WTC11 (cell line): Measurements from ENCODE around the gene DNAJC21. TPM values are rescaled to one million over a fixed set of nuclear protein-coding genes. Genes with fewer than 3 reads are reported as not detected.

Experiments
- ATAC-seq: fragments of 200-7000 bp; cut with Tn5 transposase; 2 replicates; pipeline ENCODE4 v1.10.0; 2021; ENCODE audit warnings: mild to moderate bottlenecking, moderate library complexity
- CTCF ChIA-PET: fragments of 300-600 bp; sonication (Branson Sonifier 250); formaldehyde crosslinking; loops from one replicate; lab custom pipeline; 2021; ENCODE audit warnings: antibody characterized with exemption; lab: Charles Lee
- POLR2A ChIA-PET: fragments of 350-600 bp; sonication (Branson Sonifier 250); formaldehyde crosslinking; loops from one replicate; lab custom pipeline; 2021; ENCODE audit warnings: antibody characterized with exemption; lab: Charles Lee
- DNase-seq: peaks from one replicate; pipeline ENCODE4 v3.0.0; 2021; ENCODE audit warnings: low spot score
- H3K27ac Mint-ChIP-seq: 2 replicates; pipeline ENCODE4 v1.8.0; 2021; ENCODE audit warnings: mixed read lengths
- H3K27me3 Mint-ChIP-seq: 2 replicates; pipeline ENCODE4 v1.8.0; 2021; ENCODE audit warnings: low read depth, mild to moderate bottlenecking, moderate library complexity, mixed read lengths
- H3K36me3 Mint-ChIP-seq: 2 replicates; pipeline ENCODE4 v1.8.0; 2021; ENCODE audit warnings: mixed read lengths
- H3K4me1 Mint-ChIP-seq: 2 replicates; pipeline ENCODE4 v1.8.0; 2022; ENCODE audit warnings: mixed read lengths
- H3K4me3 Mint-ChIP-seq: 2 replicates; pipeline ENCODE4 v1.8.0; 2021; ENCODE audit warnings: mild to moderate bottlenecking, moderate library complexity, mixed read lengths
- H3K9me3 Mint-ChIP-seq: 2 replicates; pipeline ENCODE4 v1.8.0; 2021; ENCODE audit warnings: mixed read lengths
- AR ChIP-seq: fragments of 250-450 bp; sonication (Bioruptor Pico); IDR thresholded peaks from 2 replicates; pipeline ENCODE4 v1.9.0; 2021; ENCODE audit warnings: mild to moderate bottlenecking
- CBFB ChIP-seq: sonication (generic); formaldehyde crosslinking; IDR thresholded peaks from 2 replicates; pipeline ENCODE4 v1.8.1; 2022; ENCODE audit warnings: mild to moderate bottlenecking, low read depth, missing genetic modification reagents
- CREB1 ChIP-seq: sonication (generic); formaldehyde crosslinking; IDR thresholded peaks from 2 replicates; pipeline ENCODE4 v1.8.0; 2023; ENCODE audit warnings: mild to moderate bottlenecking, missing genetic modification reagents
- E2F4 ChIP-seq: sonication (generic); formaldehyde crosslinking; IDR thresholded peaks from 2 replicates; pipeline ENCODE4 v1.8.1; 2022; ENCODE audit warnings: low read depth, mild to moderate bottlenecking, moderate library complexity, missing genetic modification reagents, borderline replicate concordance
- FOXP4 ChIP-seq: sonication (generic); formaldehyde crosslinking; IDR thresholded peaks from 2 replicates; pipeline ENCODE4 v1.8.0; 2022; ENCODE audit warnings: mild to moderate bottlenecking, missing genetic modification reagents
- GRHL2 ChIP-seq: fragments of 250-450 bp; sonication (Bioruptor Pico); IDR thresholded peaks from 2 replicates; pipeline ENCODE4 v1.8.0; 2022; ENCODE audit warnings: mild to moderate bottlenecking, moderate library complexity; ENCODE audit not compliant: insufficient replicate concordance, severe bottlenecking
- IRF1 ChIP-seq: sonication (generic); formaldehyde crosslinking; IDR thresholded peaks from 2 replicates; pipeline ENCODE4 v1.8.0; 2023; ENCODE audit warnings: missing genetic modification reagents
- JAZF1 ChIP-seq: fragments of 250-450 bp; sonication (Bioruptor Pico); IDR thresholded peaks from 2 replicates; pipeline ENCODE4 v1.9.0; 2021; ENCODE audit warnings: moderate library complexity, mild to moderate bottlenecking, inconsistent platforms
- MXD4 ChIP-seq: fragments of 250-450 bp; sonication (Bioruptor Pico); IDR thresholded peaks from 2 replicates; pipeline ENCODE4 v1.8.0; 2021; ENCODE audit warnings: mild to moderate bottlenecking, moderate library complexity, borderline replicate concordance
- NFE2L1 ChIP-seq: sonication (generic); formaldehyde crosslinking; IDR thresholded peaks from 2 replicates; pipeline ENCODE4 v1.8.1; 2023; ENCODE audit warnings: missing genetic modification reagents
- NFYB ChIP-seq: sonication (generic); formaldehyde crosslinking; conservative IDR thresholded peaks from 2 replicates; pipeline ENCODE4 v1.8.0; 2022; ENCODE audit warnings: low read depth, missing genetic modification reagents
- NR2C2 ChIP-seq: sonication (generic); formaldehyde crosslinking; IDR thresholded peaks from 2 replicates; pipeline ENCODE4 v1.8.0; 2022; ENCODE audit warnings: mild to moderate bottlenecking, missing genetic modification reagents
- NR3C1 ChIP-seq: sonication (generic); formaldehyde crosslinking; conservative IDR thresholded peaks from 2 replicates; pipeline ENCODE4 v1.8.1; 2023; ENCODE audit warnings: low read depth, mild to moderate bottlenecking, missing genetic modification reagents
- SMAD3 ChIP-seq: sonication (generic); formaldehyde crosslinking; IDR thresholded peaks from 2 replicates; pipeline ENCODE4 v1.8.0; 2022; ENCODE audit warnings: missing genetic modification reagents, mild to moderate bottlenecking, borderline replicate concordance
- SOX15 ChIP-seq: fragments of 250-450 bp; sonication (Bioruptor Pico); IDR thresholded peaks from 2 replicates; pipeline ENCODE4 v1.9.0; 2021; ENCODE audit warnings: mild to moderate bottlenecking
- TCF7 ChIP-seq: sonication (generic); formaldehyde crosslinking; IDR thresholded peaks from 2 replicates; pipeline ENCODE4 v1.8.0; 2022; ENCODE audit warnings: mild to moderate bottlenecking, low read depth, missing genetic modification reagents, moderate library complexity
- TEAD1 ChIP-seq: sonication (generic); formaldehyde crosslinking; IDR thresholded peaks from 2 replicates; pipeline ENCODE4 v1.8.0; 2022; ENCODE audit warnings: mild to moderate bottlenecking, missing genetic modification reagents
- TEAD4 ChIP-seq: sonication (generic); formaldehyde crosslinking; IDR thresholded peaks from 2 replicates; pipeline ENCODE4 v1.8.0; 2022; ENCODE audit warnings: mild to moderate bottlenecking, missing genetic modification reagents
- USF2 ChIP-seq: sonication (generic); formaldehyde crosslinking; IDR thresholded peaks from 2 replicates; pipeline ENCODE4 v1.8.1; 2023; ENCODE audit warnings: mild to moderate bottlenecking, missing genetic modification reagents, moderate library complexity
- ZBTB21 ChIP-seq: sonication (generic); formaldehyde crosslinking; IDR thresholded peaks from 2 replicates; pipeline ENCODE4 v1.8.1; 2023; ENCODE audit warnings: mild to moderate bottlenecking, missing genetic modification reagents, borderline replicate concordance
- ZNF138 ChIP-seq: sonication (generic); formaldehyde crosslinking; conservative IDR thresholded peaks from 2 replicates; pipeline ENCODE4 v1.8.1; 2022; ENCODE audit warnings: mild to moderate bottlenecking, moderate library complexity, missing genetic modification reagents
- ZNF671 ChIP-seq: fragments of 250-450 bp; sonication (Bioruptor Pico); IDR thresholded peaks from 2 replicates; pipeline ENCODE4 v1.8.0; 2021; ENCODE audit warnings: mild to moderate bottlenecking
- total RNA-seq: library from RNA; stranded (reverse); gene quantifications from 3 replicates; pipeline ENCODE4 v1.2.3, GENCODE V29; 2021
- TF ChIP-seq, protein P1 (sequence below): sonication (generic); formaldehyde crosslinking; IDR thresholded peaks from 2 replicates; pipeline ENCODE4 v1.8.0; 2022; ENCODE audit warnings: mild to moderate bottlenecking, missing genetic modification reagents
- TF ChIP-seq, protein P2 (sequence below): sonication (generic); formaldehyde crosslinking; IDR thresholded peaks from 2 replicates; pipeline ENCODE4 v1.8.1; 2023; ENCODE audit warnings: mild to moderate bottlenecking, missing genetic modification reagents

Gene DNAJC21
- total RNA-seq, 1 experiment from 2014 or later = 62.5 TPM

DNA sequence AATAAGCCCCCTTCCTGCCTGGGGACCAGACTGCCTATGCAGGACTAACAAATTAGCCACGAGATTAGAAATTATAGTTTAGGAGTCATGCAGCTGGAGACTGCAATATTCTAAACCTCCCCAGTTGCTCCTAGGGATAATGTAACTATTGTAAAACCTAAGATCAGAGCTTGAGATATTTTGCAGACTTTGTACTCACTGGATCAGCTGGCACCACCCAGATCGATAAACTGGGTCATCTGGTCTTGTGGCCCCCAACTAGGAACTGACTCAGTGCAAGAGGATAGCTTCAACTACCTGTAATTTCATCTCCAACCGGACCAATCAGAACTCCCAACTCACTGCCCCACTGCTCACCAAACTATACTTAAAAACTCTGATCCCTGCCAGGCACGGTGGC, 38.2 kb downstream of the DNAJC21 start:
- no peaks in the 10 kb centered on the region for H3K27me3 Mint-ChIP-seq
- ChIA-PET POLR2A (no interaction called here), CTCF (interaction anchor here (0.8 kb wide), 1 partner anchor 36 kb away, joined by 4 read pairs; no protein-coding TSS in a partner anchor)
- H3K4me3 Mint-ChIP-seq = no peak overlapping the region
- DNase-seq (no peak), ATAC-seq (no peak)
- H3K27ac Mint-ChIP-seq = no peak overlapping the region
- H3K9me3 Mint-ChIP-seq = peaks cover 19% of the 10 kb centered on the region
- H3K4me1 Mint-ChIP-seq = no peaks in the 10 kb centered on the region
- peaks cover 20% of the 10 kb centered on the region for H3K36me3 Mint-ChIP-seq
- TF ChIP-seq SOX15 (no peak), NFE2L1 (no peak), AR (CRISPR knock-in tag) (no peak), GRHL2 (CRISPR knock-in tag) (no peak), E2F4 (CRISPR knock-in tag) (no peak), ZNF671 (CRISPR knock-in tag) (no peak), NR3C1 (CRISPR knock-in tag) (no peak), IRF1 (CRISPR knock-in tag) (no peak), NR2C2 (no peak), MXD4 (CRISPR knock-in tag) (no peak), TEAD1 (CRISPR knock-in tag) (no peak), JAZF1 (CRISPR knock-in tag) (no peak)
- TF ChIP-seq, protein P1, sequence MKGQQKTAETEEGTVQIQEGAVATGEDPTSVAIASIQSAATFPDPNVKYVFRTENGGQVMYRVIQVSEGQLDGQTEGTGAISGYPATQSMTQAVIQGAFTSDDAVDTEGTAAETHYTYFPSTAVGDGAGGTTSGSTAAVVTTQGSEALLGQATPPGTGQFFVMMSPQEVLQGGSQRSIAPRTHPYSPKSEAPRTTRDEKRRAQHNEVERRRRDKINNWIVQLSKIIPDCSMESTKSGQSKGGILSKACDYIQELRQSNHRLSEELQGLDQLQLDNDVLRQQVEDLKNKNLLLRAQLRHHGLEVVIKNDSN (CRISPR knock-in tag) = no peak
- TF ChIP-seq, protein P2, sequence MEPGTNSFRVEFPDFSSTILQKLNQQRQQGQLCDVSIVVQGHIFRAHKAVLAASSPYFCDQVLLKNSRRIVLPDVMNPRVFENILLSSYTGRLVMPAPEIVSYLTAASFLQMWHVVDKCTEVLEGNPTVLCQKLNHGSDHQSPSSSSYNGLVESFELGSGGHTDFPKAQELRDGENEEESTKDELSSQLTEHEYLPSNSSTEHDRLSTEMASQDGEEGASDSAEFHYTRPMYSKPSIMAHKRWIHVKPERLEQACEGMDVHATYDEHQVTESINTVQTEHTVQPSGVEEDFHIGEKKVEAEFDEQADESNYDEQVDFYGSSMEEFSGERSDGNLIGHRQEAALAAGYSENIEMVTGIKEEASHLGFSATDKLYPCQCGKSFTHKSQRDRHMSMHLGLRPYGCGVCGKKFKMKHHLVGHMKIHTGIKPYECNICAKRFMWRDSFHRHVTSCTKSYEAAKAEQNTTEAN = no peak

DNA sequence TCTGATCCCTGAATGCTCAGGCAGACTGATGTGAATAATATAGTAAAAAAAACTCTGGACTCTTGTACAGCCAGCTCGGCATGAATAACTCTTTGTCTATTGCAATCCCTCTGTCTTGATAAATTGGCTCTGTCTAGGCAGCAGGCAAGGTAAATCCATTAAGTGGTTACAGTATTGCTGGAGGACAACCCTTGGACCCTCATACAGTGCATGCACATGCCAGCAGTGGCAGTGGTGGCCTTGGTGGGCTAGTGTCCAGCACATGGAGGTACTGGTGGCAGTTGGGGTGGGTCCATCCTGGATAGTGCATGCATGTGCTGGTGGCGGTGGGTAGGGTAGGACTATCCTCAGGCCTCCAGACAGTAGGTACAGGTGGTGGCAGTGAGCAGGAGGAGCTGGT, 38.9 kb downstream of the DNAJC21 start:
- ChIA-PET CTCF (no interaction called here), POLR2A (no interaction called here)
- Mint-ChIP-seq H3K27me3 (no peaks in the 10 kb centered on the region), H3K4me1 (no peaks in the 10 kb centered on the region), H3K9me3 (peaks cover 19% of the 10 kb centered on the region), H3K4me3 (no peak overlapping the region), H3K27ac (no peak overlapping the region), H3K36me3 (peaks cover 20% of the 10 kb centered on the region)
- ATAC-seq (no peak), DNase-seq (no peak)
- TF ChIP-seq ZNF138 (CRISPR knock-in tag) = no peak
- TF ChIP-seq NFYB (CRISPR knock-in tag) = no peak
- no peak for TF ChIP-seq TCF7 (CRISPR knock-in tag)
- no peak for TF ChIP-seq TEAD4 (CRISPR knock-in tag)
- TF ChIP-seq, protein P1 (CRISPR knock-in tag) = no peak
- no peak for TF ChIP-seq IRF1 (CRISPR knock-in tag)
- no peak for TF ChIP-seq FOXP4 (CRISPR knock-in tag)
- no peak for TF ChIP-seq GRHL2 (CRISPR knock-in tag)
- no peak for TF ChIP-seq CREB1 (CRISPR knock-in tag)
- no peak for TF ChIP-seq SMAD3 (CRISPR knock-in tag)
- no peak for TF ChIP-seq USF2
- TF ChIP-seq MXD4 (CRISPR knock-in tag) = no peak
- no peak for TF ChIP-seq ZBTB21
- no peak for TF ChIP-seq CBFB (CRISPR knock-in tag)
